ENCODE measurements around the gene CITED4.

CITED4 gene

DNA sequence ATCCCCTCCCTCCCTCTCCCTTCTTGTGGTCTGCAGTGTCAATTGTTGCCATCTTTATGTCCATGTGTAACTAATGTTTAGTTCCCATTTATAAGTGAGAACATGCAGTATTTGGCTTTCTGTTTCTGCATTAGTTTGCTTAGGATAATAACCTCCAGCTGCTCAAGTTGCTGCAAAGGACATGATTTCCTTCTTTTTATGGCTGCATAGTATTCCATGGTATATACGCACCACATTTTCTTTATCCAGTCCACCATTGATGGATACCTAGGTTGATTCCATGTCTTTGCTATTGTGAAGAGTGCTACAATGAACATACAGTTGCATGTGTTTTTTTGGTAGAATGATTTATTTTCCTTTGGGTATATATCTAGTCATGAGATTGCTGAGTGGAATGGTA, 16.3 kb downstream of the CITED4 start:
- H3K27ac ChIP-seq (ENCODE audit: insufficient read depth, low read length, poor library complexity, severe bottlenecking), result no peak overlapping the region
- no peaks in the 10 kb centered on the region for H3K4me1 ChIP-seq (ENCODE audit: control insufficient read depth, insufficient read depth, low read length, poor library complexity, severe bottlenecking)
- no peaks in the 10 kb centered on the region for H3K9me3 ChIP-seq (ENCODE audit: control insufficient read depth, low read length)
- H3K4me3 ChIP-seq (ENCODE audit: insufficient read depth, low read depth, low read length, poor library complexity, severe bottlenecking), result no peak overlapping the region
- DNase-seq, result no peak
- no peaks in the 10 kb centered on the region for H3K27me3 ChIP-seq (replicated peaks; ENCODE audit: control insufficient read depth, insufficient read depth, low read length, poor library complexity, severe bottlenecking)
- no peaks in the 10 kb centered on the region for H3K36me3 ChIP-seq (ENCODE audit: control insufficient read depth, insufficient read depth, low read length)

DNA sequence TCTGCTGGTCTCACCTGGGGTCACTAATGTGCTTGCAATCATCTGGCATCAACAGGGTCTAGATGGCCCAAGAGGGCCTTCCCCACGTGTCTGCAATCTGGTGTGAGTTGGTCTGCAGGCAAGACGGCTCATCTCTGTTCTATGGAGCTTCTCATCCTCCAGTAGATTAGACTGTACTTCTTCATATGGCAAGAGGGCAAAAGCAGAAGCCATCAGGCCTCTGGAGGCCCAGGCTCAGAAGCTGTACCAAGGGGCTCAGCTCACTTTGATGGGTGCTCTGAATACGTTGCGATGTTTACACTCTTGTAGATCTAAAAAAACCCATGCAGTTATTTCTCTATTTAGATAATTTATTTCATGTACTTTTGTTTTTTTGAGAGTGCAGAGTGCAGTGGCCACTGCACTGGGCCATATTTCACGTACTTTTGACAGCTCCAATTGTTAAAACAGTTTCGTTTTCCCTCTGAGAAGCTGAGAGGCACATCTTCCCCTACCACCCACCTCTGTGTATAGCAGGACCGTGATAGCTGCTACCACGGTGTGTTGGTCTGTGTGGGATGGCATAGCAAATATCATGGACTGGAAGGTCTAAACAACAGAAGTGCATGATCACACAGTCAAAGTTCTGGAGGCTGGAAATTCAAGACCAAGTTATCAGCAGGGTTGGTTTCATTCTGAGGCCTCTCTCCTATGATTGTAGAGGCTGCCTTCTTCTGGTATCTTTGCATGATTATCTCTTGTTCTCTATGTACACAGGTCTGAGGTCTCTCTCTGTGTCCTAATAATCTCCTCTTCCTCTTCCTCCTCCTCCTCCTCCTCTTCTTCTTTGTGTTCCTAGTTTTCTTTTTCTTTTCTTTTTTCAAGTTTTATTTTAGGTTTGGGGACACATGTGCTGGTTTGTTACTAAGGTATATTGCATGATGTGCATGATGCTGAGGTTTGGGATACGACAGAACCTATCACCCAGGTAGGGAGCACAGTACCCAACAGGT, 17.0 kb downstream of the CITED4 start:
- no peak overlapping the region for H3K27ac ChIP-seq (ENCODE audit: insufficient read depth, low read length, poor library complexity, severe bottlenecking)
- no peaks in the 10 kb centered on the region for H3K4me1 ChIP-seq (ENCODE audit: control insufficient read depth, insufficient read depth, low read length, poor library complexity, severe bottlenecking)
- H3K36me3 ChIP-seq (ENCODE audit: control insufficient read depth, insufficient read depth, low read length), result no peaks in the 10 kb centered on the region
- no peaks in the 10 kb centered on the region for H3K27me3 ChIP-seq (replicated peaks; ENCODE audit: control insufficient read depth, insufficient read depth, low read length, poor library complexity, severe bottlenecking)
- H3K4me3 ChIP-seq (ENCODE audit: insufficient read depth, low read depth, low read length, poor library complexity, severe bottlenecking), result no peak overlapping the region
- no peaks in the 10 kb centered on the region for H3K9me3 ChIP-seq (ENCODE audit: control insufficient read depth, low read length)
- DNase-seq, result no peak

DNA sequence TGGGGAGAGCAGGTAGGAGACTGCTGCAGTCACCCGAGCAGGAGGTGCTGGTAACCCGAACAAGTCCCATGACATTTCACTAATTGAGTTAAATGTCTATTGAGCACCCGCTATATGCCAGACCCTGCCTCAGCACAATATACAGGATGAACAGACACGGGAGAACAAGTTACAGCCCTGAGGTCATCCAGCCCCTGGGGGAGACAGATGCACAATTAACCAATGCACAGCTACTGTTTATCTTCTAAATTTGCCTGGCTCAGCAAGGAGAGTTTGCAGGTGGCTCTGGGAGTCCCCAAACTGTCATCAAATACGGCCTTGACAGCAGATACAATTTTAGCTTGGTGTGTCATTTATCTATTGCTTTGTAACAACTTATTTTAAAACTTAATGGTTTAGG, 18.1 kb downstream of the CITED4 start:
- DNase-seq, result no peak
- Histone ChIP-seq H3K36me3 (ENCODE audit: control insufficient read depth, insufficient read depth, low read length) (no peaks in the 10 kb centered on the region), H3K4me3 (ENCODE audit: insufficient read depth, low read depth, low read length, poor library complexity, severe bottlenecking) (no peak overlapping the region), H3K27ac (ENCODE audit: insufficient read depth, low read length, poor library complexity, severe bottlenecking) (no peak overlapping the region), H3K27me3 (replicated peaks; ENCODE audit: control insufficient read depth, insufficient read depth, low read length, poor library complexity, severe bottlenecking) (no peaks in the 10 kb centered on the region), H3K9me3 (ENCODE audit: control insufficient read depth, low read length) (no peaks in the 10 kb centered on the region), H3K4me1 (ENCODE audit: control insufficient read depth, insufficient read depth, low read length, poor library complexity, severe bottlenecking) (no peaks in the 10 kb centered on the region)

GRCh38 chr1:40842691-40843090, 19.5 kb downstream of the CITED4 start:
- Histone ChIP-seq H3K4me3 (ENCODE audit: insufficient read depth, low read depth, low read length, poor library complexity, severe bottlenecking) (no peak overlapping the region), H3K9me3 (ENCODE audit: control insufficient read depth, low read length) (no peaks in the 10 kb centered on the region), H3K4me1 (ENCODE audit: control insufficient read depth, insufficient read depth, low read length, poor library complexity, severe bottlenecking) (no peaks in the 10 kb centered on the region), H3K27ac (ENCODE audit: insufficient read depth, low read length, poor library complexity, severe bottlenecking) (no peak overlapping the region), H3K36me3 (ENCODE audit: control insufficient read depth, insufficient read depth, low read length) (no peaks in the 10 kb centered on the region), H3K27me3 (replicated peaks; ENCODE audit: control insufficient read depth, insufficient read depth, low read length, poor library complexity, severe bottlenecking) (no peaks in the 10 kb centered on the region)
- no peak for DNase-seq

- H3K27ac ChIP-seq (ENCODE audit: insufficient read depth, low read length, poor library complexity, severe bottlenecking), result no peak overlapping the region
- no peaks in the 10 kb centered on the region for H3K36me3 ChIP-seq (ENCODE audit: control insufficient read depth, insufficient read depth, low read length)
- H3K27me3 ChIP-seq (replicated peaks; ENCODE audit: control insufficient read depth, insufficient read depth, low read length, poor library complexity, severe bottlenecking), result no peaks in the 10 kb centered on the region
- no peak for DNase-seq
- H3K4me3 ChIP-seq (ENCODE audit: insufficient read depth, low read depth, low read length, poor library complexity, severe bottlenecking), result no peak overlapping the region
- no peaks in the 10 kb centered on the region for H3K9me3 ChIP-seq (ENCODE audit: control insufficient read depth, low read length)
- no peaks in the 10 kb centered on the region for H3K4me1 ChIP-seq (ENCODE audit: control insufficient read depth, insufficient read depth, low read length, poor library complexity, severe bottlenecking)
These were observed 20.0 kb downstream of the CITED4 start for GRCh38 chr1:40842207-40842606.

- Histone ChIP-seq H3K27me3 (replicated peaks; ENCODE audit: control insufficient read depth, insufficient read depth, low read length, poor library complexity, severe bottlenecking) (no peaks in the 10 kb centered on the region), H3K27ac (ENCODE audit: insufficient read depth, low read length, poor library complexity, severe bottlenecking) (no peak overlapping the region), H3K9me3 (ENCODE audit: control insufficient read depth, low read length) (no peaks in the 10 kb centered on the region), H3K4me3 (ENCODE audit: insufficient read depth, low read depth, low read length, poor library complexity, severe bottlenecking) (no peak overlapping the region), H3K4me1 (ENCODE audit: control insufficient read depth, insufficient read depth, low read length, poor library complexity, severe bottlenecking) (no peaks in the 10 kb centered on the region), H3K36me3 (ENCODE audit: control insufficient read depth, insufficient read depth, low read length) (no peaks in the 10 kb centered on the region)
- no peak for DNase-seq
These were observed 20.6 kb downstream of the CITED4 start for GRCh38 chr1:40841602-40842001.

DNA sequence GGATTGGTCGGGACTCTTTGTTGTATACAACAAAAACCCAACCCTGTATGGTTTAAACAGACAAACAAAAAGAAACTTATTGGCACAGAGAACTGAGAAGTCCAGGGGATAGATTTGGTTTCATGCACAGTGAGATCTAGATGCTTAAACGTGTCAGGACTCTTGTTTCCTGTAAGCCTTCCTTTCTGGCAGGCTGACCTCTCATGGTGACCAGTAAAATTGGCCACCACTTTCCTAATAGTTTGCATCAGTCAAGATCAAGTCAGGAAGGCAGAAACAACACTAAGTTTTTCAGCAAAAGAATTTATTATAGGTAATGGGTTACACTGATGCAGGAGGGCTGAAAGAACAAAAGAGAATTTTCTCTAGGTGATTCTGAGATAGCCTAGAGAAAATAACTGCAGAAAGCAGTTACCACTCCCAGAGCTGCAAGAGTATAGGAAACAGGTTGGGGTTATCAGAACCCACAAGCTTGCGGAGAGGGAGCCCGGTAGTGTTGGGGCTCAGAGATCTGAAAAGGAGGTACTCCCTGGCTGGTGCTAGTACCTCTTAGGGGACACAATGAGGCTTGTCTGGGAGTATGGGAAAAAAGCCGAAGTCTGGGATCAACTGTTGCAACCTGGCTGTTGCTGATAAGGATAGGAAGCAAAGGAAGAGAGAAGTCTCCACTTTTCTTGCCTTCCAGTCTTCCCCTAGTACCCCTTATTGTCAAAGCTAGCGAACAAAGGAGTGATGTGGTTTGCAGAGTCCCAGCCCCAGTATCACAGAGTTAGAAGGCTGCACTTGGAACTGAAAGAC, 21.4 kb downstream of the CITED4 start:
- Histone ChIP-seq H3K27me3 (replicated peaks; ENCODE audit: control insufficient read depth, insufficient read depth, low read length, poor library complexity, severe bottlenecking) (no peaks in the 10 kb centered on the region), H3K9me3 (ENCODE audit: control insufficient read depth, low read length) (no peaks in the 10 kb centered on the region), H3K4me1 (ENCODE audit: control insufficient read depth, insufficient read depth, low read length, poor library complexity, severe bottlenecking) (no peaks in the 10 kb centered on the region), H3K4me3 (ENCODE audit: insufficient read depth, low read depth, low read length, poor library complexity, severe bottlenecking) (no peak overlapping the region), H3K36me3 (ENCODE audit: control insufficient read depth, insufficient read depth, low read length) (no peaks in the 10 kb centered on the region), H3K27ac (ENCODE audit: insufficient read depth, low read length, poor library complexity, severe bottlenecking) (no peak overlapping the region)
- no peak for DNase-seq

DNA sequence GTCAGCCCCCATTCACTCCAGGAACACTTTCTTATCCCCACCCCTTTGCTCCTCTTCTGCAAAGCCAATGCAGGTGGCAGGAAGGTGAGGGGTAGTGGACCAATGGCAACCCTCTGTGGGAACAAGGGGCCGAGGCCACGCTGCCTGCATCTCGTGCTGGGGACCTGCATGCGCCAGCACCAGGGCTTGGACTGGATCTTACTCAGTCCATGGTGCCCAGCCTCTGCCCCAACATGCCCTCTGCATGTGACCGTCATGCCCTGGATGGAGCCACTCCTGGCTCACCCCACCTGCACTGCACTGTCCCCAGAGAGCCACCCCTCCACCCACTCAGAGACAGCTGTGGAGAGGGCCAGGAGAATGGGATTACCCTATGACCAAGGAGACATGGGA, 22.2 kb downstream of the CITED4 start:
- H3K36me3 ChIP-seq (ENCODE audit: control insufficient read depth, insufficient read depth, low read length), result no peaks in the 10 kb centered on the region
- H3K27me3 ChIP-seq (replicated peaks; ENCODE audit: control insufficient read depth, insufficient read depth, low read length, poor library complexity, severe bottlenecking), result no peaks in the 10 kb centered on the region
- H3K9me3 ChIP-seq (ENCODE audit: control insufficient read depth, low read length), result no peaks in the 10 kb centered on the region
- H3K4me3 ChIP-seq (ENCODE audit: insufficient read depth, low read depth, low read length, poor library complexity, severe bottlenecking), result no peak overlapping the region
- H3K4me1 ChIP-seq (ENCODE audit: control insufficient read depth, insufficient read depth, low read length, poor library complexity, severe bottlenecking), result no peaks in the 10 kb centered on the region
- DNase-seq, result no peak
- H3K27ac ChIP-seq (ENCODE audit: insufficient read depth, low read length, poor library complexity, severe bottlenecking), result no peak overlapping the region

DNA sequence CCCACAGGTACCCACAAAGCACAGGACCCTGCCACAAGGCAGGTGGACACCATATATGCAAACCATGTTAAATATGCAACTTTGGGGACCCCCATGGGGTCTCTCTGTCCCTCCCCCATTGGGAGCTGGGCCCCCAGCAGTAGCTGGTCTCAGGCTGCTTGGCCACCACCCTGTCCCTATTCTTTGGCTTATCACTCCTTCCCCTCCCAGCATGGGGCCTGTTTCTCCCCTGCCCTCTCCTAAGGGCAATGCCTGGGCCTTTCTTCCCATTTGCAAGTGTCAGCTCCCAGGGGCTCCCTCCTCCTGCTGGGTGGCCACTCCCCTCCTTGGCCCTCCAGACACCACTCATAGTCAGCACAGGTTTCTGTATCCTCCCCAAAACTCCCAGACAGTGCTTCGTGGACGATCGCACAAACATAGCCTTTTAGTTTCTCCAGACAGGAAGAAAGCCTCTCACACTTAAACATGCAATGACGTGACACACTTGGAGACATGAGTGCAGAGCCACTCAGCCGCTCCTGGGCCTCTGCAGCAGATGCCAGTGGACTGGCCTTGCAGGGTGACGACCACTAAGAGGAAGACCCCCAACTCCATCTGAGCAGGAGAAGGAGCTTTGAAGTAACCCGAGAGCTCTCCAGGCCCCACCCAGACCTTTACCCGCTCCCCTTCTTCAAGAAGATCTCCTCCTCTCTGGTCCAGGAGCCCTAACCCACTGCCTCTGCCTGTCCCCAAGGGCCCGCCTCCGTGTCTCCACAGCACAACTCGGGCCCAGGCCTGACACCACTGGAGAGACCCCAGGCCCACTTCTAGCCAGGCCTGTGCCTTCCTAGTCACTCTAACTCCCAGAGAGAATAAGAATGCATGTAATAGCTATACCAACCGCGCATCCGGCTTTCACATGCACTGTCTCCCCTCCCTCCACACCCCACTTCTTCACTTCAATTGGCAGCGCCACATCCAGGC, 22.9 kb downstream of the CITED4 start:
- H3K9me3 ChIP-seq (ENCODE audit: control insufficient read depth, low read length), result no peaks in the 10 kb centered on the region
- no peaks in the 10 kb centered on the region for H3K4me1 ChIP-seq (ENCODE audit: control insufficient read depth, insufficient read depth, low read length, poor library complexity, severe bottlenecking)
- no peak overlapping the region for H3K27ac ChIP-seq (ENCODE audit: insufficient read depth, low read length, poor library complexity, severe bottlenecking)
- DNase-seq, result no peak
- H3K27me3 ChIP-seq (replicated peaks; ENCODE audit: control insufficient read depth, insufficient read depth, low read length, poor library complexity, severe bottlenecking), result no peaks in the 10 kb centered on the region
- no peaks in the 10 kb centered on the region for H3K36me3 ChIP-seq (ENCODE audit: control insufficient read depth, insufficient read depth, low read length)
- no peak overlapping the region for H3K4me3 ChIP-seq (ENCODE audit: insufficient read depth, low read depth, low read length, poor library complexity, severe bottlenecking)
